Measurements from ENCODE around the gene PLOD2. TPM values are rescaled to one million over a fixed set of nuclear protein-coding genes. Genes with fewer than 3 reads are reported as not detected.

PLOD2 gene
- polyA plus RNA-seq (2014; cell fraction: cytosol; rRNA removed): 17.1 and 19.6 TPM in 2 replicates
- 35.8 and 50.0 TPM in 2 replicates for polyA plus RNA-seq (2014; cell fraction: nucleus; rRNA removed)

- peak; percentile 85 for DNase-seq (ENCODE audit: low spot score)
Observed at GRCh38 chr3:146160964-146161662, at the start of gene PLOD2. Gene PLOD2, minus strand, starts transcription at chr3:146161184. Its CDS starts 195 bp downstream, at chr3:146160989.

DNA sequence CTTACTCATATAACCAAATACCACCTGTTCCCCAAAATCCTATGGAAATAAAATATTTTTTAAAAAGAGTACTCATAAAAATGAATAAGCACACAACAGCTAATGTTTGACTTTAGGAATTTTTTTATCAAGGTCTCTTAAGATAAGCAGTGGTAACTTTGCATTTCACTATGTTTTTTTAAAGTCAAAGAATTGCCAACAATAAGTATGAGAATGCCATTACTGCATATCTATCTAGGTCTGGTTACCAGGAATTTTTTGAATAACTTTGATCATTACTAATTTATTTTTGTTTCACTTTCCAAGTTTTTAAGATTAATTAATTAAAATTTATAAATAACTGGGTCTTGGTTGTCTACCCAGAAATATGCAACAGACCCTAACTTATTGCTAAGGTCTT is 48.4 kb upstream of the PLOD2 start:
- DNase-seq (ENCODE audit: low spot score): no peak

DNA sequence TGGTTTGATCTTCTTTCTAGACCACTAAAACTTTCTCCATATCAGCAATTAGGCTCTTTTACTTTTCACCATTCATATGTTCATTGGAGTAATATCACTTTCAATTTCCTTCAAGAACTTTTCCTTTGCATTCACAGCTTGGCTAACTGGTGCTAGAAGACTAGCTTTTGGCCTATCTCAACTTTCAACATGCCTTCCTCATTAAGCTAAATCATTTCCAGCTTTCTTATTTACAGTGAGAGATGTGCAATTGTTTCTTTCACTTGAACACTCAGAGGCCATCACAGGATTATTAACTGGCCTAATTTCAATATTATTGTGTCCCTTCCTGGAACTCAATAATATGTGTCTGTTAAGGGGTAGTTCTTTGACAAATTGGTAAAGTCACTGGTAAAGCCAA is 42.8 kb upstream of the PLOD2 start:
- no peak for DNase-seq (ENCODE audit: low spot score)

DNA sequence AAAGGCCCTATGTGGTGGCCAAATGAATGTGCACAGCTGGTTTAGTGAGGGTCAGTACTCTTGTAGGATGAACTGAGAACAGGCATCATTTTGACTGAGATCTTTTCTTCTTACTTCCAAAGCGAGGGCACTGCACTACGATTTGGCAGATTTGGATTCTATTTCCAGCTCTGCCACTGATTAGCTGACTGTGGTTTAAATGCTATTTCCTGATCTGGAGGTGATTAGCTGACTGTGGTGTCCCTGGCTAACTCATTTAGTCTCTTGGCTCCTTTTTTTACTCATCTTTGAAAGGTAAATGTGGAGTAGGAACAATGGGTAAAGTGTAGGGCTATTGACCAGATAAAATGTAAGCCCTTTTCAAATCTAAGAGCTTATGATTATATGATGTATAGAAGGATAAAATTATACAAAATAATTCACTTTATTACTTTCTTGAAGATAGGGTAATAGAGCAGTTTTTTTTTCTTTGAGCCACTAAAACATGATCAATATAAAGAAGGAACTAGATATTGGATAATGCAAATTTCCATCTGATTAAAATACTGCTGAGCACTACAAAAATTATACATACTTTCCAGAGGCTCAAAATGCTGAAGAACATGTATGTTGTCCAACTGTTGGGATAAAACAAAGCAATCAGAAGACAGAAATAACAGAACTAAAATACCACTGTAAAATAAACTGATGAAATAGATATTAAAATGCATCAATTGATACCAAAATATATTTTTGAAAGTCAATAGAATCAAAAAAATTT is 39.7 kb upstream of the PLOD2 start:
- DNase-seq (ENCODE audit: low spot score): no peak

GRCh38 chr3:146199762-146200161 is 38.8 kb upstream of the PLOD2 start:
- no peak for DNase-seq (ENCODE audit: low spot score)

DNA sequence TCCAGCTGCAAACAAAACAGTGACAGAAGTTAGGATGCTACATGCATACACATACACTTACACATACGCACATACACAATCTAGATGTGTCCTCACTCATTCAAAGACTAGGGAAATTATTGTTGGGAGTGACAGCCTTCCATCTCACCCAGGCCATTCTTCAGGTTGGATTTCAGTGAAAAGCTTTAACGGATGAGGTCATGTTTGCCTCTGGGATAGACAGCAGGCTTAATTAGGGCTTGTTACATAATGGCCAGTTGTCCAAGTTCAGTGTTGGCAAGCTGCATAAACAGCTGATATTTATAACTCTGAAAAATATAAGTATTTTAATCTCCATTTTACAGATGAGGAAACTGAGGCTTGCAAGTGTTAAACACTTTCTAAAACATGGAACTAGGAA is 35.8 kb upstream of the PLOD2 start:
- no peak for DNase-seq (ENCODE audit: low spot score)

GRCh38 chr3:146195605-146196004 is 34.6 kb upstream of the PLOD2 start:
- DNase-seq (ENCODE audit: low spot score): no peak

- no peak for DNase-seq (ENCODE audit: low spot score)
Observed at GRCh38 chr3:146195030-146195429, 34.0 kb upstream of the PLOD2 start.

DNA sequence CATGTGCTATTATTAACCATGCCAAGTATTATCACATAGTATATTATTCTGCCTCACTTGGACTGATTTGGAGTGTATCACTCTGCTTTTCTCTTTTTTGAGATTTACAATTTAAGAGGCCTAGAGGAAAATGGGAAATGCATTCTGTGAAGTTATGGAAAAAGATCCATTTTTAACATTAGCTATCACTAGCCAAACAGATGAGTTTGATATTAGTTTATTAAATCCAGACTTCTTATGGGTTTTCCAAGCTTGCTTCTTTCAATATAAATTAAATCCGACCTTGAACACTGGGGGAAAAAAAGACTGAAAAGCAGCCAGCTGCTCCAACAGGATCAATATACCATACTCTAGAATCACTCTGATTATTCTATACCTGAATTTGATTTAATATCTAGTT is 30.1 kb upstream of the PLOD2 start:
- no peak for DNase-seq (ENCODE audit: low spot score)

DNA sequence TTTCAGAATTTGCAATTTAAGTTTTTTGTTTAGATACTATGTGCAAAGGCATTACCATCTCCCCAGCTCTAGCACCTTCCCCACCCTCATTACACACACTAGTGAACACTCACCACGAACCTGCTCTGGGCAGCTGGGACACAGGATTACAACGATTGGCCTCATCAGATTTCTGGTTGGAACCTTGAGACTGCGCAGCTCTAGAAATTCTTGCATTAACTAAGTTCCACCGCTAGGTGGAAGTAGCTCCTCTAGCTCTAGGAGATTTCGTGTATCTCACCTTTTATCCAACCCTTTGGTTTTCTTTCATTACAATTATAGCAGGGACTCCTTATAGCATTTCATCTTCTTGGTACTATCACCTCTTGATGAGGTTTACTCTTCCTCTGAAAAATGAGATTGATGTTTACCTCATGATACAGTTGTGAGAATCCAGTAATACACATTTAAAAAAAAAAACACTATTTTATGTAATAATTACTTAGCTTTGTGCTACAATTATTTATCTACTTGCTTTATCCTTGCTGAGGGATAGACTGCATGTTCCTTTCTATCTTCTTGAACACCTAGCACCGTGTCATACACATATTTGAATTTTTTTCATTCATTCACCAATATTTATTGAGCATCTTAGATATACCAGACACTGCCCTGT is 28.7 kb upstream of the PLOD2 start:
- DNase-seq (ENCODE audit: low spot score): peak; percentile 71

GRCh38 chr3:146187334-146187950 is 26.5 kb upstream of the PLOD2 start:
- DNase-seq (ENCODE audit: low spot score): no peak

GRCh38 chr3:146184241-146185015 is 23.4 kb upstream of the PLOD2 start:
- no peak for DNase-seq (ENCODE audit: low spot score)

DNA sequence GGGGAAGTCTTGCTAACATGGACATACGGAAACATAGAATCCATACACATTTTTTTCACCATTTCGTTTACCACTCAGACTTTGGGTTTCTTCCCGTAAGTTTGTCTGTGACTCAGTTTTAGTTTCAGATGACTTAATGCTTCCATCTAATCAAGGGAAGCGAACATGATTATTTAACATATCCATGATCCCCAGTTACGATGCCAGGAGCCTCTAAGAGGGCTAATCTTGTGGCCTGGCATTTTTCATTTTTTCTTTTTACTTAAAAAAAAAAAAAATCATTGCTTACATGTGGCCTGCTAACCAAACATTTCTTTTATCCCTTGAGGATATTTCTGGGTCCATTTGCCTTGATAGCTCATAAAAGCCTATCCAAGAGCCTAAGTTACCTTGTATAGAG is 20.2 kb upstream of the PLOD2 start:
- DNase-seq (ENCODE audit: low spot score): no peak

DNA sequence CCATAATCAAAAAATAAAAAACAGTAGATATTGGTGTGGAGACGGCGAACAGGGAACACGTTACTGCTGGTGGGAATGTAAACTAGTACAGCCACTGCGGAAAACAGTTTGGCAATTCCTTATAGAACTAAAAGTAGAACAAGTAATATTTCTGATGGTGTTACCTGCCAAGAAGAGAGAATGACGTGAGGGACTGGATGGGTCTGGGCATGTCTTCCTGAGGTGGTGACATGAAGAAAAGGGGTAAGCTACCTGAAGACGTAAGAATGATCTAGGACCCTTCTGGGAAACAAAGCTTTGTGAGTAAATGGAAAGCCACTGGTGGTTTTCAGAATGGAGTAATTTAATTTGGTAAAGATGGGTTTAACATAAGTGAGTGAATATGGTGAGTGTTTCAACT is 19.4 kb upstream of the PLOD2 start:
- DNase-seq (ENCODE audit: low spot score): no peak

DNA sequence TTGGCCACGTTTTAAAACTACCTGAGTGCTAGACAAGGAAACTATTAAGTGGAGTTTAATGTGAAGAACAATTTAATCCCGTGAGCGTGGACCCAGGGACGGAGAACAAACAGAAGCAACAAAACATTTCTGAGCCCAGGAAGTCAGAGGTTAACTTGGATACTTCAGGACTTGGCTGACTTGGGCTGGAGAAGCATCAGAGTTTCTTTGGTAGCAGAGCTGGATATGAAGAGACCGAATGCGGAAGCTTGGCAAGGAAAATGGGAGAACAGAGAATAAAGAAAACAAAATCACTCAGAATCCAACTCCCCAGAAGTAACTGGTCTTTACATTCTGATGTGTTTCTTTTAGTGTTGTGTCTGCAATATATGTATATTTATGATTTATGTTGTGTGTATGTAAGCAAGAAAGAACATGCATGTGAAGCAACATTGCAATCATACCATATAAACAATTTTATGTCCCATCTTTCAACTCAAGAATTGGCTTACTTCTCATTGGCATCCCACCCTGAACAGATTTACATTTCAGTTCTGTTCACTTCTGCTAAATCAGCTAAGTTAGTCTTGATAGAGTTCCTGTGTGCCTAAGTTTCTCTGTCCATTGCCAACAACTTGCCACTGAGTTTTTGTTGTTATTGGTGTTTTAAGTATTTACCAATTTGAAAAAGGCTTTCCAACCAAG is 17.2 kb upstream of the PLOD2 start:
- DNase-seq (ENCODE audit: low spot score): no peak

DNA sequence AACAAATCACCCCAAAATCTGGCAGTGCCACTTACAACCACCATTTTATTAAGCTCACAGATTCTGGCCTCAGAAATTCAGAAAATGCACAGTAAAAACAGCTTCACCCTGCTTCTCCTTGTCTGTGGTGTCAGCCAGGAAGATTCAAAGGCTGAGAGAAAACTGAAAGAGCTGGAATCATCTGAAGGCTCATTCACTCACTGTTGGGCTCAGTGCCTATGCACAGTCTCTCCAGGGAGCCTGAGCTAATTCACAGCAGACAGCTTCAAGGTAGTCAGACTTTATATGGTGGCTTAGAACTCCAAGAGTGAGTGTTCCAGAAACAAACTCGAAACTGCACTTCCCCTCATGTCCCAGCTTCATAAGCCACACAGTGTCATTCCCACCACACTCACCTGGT is 16.5 kb upstream of the PLOD2 start:
- no peak for DNase-seq (ENCODE audit: low spot score)

DNA sequence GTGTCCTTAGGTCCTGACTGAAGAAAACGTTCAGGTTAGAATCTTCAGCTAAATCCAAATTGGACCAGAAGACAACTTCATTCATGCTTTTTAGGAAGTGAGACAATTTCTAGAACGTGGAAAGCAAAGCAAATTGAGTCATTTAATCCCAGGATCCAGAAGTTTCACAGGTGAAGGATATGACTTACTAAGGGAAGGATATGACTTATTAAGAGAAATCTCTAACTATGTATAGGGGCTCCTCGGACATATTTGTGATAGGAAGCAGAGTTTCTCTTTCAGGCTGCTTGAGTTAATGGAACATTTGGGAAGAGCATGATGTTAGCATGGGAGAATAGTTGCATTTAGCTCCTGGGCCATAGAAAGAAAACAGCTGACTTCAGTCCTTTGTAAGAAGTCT is 16.1 kb upstream of the PLOD2 start:
- no peak for DNase-seq (ENCODE audit: low spot score)

GRCh38 chr3:146172586-146172985 is 11.6 kb upstream of the PLOD2 start:
- no peak for DNase-seq (ENCODE audit: low spot score)

DNA sequence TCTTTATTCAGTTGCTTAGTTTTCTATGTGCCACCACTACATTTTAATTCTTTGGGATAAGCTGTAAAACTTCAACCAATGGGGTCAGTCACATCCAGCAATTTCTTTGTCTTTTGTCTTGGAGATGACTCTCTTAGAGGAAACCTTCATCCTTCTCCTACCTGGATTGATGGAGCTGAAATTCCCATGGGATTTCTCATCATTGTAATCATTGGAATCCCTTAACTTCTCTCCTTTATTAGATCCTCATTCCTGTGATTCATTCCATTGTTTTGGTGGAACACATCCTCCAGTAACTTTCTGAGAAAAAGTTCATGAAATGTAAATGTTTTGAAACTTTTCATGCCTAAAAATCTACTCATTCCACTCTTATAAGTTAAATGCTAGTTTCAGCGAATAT is 9.6 kb upstream of the PLOD2 start:
- no peak for DNase-seq (ENCODE audit: low spot score)

DNA sequence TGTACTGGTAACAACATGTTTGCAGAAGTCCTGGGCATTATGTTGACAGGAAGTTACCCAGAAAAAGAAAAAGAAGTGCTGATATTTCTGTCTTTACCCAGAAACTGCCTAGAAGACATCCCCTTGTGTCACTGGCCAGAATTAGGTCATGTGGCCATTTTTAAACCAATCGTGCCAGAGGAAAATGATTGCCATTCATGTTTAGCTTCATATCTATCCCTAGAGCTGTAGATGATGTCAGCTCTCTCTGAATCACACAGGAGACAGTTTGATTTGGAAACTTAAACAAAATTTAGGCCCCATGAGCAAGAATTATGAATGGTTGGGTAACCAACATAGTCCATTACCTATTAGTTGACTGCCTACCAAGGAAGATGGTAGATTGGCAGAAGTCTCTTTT is 8.9 kb upstream of the PLOD2 start:
- no peak for DNase-seq (ENCODE audit: low spot score)

GRCh38 chr3:146166826-146167225 is 5.8 kb upstream of the PLOD2 start:
- DNase-seq (ENCODE audit: low spot score): no peak

Measured in SK-N-DZ (cell line).